Measurements from ENCODE around the gene CAMTA1.
"Not testable (repeated sequence)": the region's sequence is repeated elsewhere in the genome, so short reads cannot be mapped to it uniquely, and the experiment has no call there.

CAMTA1 gene

DNA sequence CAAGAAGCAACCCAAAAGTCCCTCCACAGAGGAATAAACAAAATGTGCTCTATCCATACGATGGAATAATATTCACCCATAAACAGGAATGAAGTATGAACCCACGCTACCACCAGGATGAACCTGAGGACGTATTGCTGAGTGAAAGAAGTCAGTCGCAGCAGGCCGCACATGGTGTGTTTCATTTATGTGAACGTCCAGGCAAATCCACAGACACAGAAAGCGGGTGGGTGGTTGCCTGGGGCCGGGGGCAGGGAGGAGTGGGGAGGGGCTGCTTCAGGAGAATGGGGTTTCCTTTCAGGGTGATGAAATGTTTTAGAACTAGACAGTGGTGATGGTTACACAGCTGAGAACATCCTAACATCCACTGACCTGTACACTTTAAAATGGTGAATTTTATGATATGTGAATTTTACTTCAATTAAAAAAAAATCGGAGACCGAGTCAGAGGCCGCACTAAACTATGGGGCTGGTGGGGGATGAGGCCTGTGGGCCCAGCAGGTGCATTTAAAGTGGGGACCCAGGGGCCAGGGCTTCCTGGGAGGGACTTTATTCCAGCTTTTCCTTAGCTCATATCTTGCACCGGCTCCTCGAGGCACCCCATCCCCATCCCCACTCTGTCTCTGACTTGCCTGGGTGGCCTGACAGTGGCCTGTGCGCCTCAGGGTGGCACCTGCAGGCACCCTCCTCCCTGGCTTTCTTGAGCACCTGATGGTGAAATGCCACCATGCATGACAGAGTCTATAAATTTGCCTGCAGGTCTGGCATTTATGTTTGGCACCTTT is 593.3 kb downstream of the CAMTA1 start:
- peak overlapping the region; percentile 51 for H3K27ac ChIP-seq (ENCODE audit: poor library complexity, severe bottlenecking)
- no peaks in the 10 kb centered on the region for H3K36me3 ChIP-seq (ENCODE audit: low read depth)
- ATAC-seq (ENCODE audit: low read depth) (no peak), DNase-seq (ENCODE audit: low spot score) (no peak)
- no peaks in the 10 kb centered on the region for H3K9me3 ChIP-seq (ENCODE audit: severe bottlenecking)
- H3K4me1 ChIP-seq (ENCODE audit: insufficient read depth, poor library complexity, severe bottlenecking): peaks cover 10% of the 10 kb centered on the region
- TF ChIP-seq, protein P1, sequence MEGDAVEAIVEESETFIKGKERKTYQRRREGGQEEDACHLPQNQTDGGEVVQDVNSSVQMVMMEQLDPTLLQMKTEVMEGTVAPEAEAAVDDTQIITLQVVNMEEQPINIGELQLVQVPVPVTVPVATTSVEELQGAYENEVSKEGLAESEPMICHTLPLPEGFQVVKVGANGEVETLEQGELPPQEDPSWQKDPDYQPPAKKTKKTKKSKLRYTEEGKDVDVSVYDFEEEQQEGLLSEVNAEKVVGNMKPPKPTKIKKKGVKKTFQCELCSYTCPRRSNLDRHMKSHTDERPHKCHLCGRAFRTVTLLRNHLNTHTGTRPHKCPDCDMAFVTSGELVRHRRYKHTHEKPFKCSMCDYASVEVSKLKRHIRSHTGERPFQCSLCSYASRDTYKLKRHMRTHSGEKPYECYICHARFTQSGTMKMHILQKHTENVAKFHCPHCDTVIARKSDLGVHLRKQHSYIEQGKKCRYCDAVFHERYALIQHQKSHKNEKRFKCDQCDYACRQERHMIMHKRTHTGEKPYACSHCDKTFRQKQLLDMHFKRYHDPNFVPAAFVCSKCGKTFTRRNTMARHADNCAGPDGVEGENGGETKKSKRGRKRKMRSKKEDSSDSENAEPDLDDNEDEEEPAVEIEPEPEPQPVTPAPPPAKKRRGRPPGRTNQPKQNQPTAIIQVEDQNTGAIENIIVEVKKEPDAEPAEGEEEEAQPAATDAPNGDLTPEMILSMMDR (IDR thresholded peaks at IDR 0.05; ENCODE audit: poor library complexity, severe bottlenecking): no peak
- H3K4me3 ChIP-seq (ENCODE audit: severe bottlenecking): no peak overlapping the region
- H3K27me3 ChIP-seq (ENCODE audit: insufficient read depth, poor library complexity, severe bottlenecking): no peaks in the 10 kb centered on the region

DNA sequence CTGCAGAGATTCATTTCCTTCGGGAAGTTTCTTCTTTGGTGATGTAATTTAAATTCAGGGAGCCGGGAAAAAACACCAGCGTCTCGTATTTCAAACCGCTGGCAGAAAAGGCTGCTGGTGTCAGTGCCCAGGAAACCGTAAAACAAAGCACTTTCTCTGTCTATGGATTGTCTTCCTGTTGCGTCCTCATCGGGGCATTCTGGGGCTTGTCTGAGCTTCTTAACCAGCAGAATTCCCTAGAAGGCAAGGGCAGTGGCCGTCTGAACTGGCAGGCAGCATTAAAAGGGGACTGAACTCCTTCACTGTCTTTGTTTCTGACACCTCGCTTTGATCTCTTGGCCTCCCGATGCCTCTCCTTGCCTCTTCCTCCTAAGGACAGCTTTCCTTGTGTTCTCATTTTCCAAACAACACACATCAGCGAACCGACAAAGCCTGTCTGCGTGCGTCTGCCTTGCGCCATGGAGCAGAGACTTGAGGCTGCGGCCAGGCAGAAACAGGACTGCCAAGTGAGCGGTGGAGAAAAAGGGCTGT is 594.3 kb downstream of the CAMTA1 start:
- peak overlapping the region; percentile 51 for H3K27ac ChIP-seq (ENCODE audit: poor library complexity, severe bottlenecking)
- H3K9me3 ChIP-seq (ENCODE audit: severe bottlenecking): no peaks in the 10 kb centered on the region
- H3K4me1 ChIP-seq (ENCODE audit: insufficient read depth, poor library complexity, severe bottlenecking): peaks cover 10% of the 10 kb centered on the region
- no peaks in the 10 kb centered on the region for H3K27me3 ChIP-seq (ENCODE audit: insufficient read depth, poor library complexity, severe bottlenecking)
- H3K4me3 ChIP-seq (ENCODE audit: severe bottlenecking): no peak overlapping the region
- no peaks in the 10 kb centered on the region for H3K36me3 ChIP-seq (ENCODE audit: low read depth)
- ATAC-seq (ENCODE audit: low read depth) (peak; percentile 93), DNase-seq (ENCODE audit: low spot score) (no peak)
- TF ChIP-seq, protein P1 (IDR thresholded peaks at IDR 0.05; ENCODE audit: poor library complexity, severe bottlenecking): no peak

DNA sequence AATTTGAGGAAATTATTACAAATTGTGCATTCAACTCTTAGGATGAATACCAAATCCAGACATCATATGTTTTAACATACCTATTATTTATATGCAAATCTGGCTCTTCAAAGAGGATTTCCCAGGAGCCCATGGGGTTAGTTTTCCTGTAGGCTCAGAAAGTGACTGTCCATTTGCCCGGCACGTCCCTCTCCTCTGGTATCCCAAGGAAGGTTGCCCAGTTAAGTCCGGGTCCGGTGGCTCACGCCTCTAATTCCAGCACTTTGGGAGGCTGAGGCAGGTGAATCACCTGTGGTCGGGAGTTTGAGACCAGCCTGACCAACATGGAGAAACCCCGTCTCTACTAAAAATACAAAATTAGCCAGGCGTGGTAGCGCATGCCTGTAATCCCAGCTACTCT is 594.8 kb downstream of the CAMTA1 start:
- not testable (repeated sequence) for H3K9me3 ChIP-seq (ENCODE audit: severe bottlenecking); DNase-seq (ENCODE audit: low spot score); ATAC-seq (ENCODE audit: low read depth); H3K36me3 ChIP-seq (ENCODE audit: low read depth); H3K4me3 ChIP-seq (ENCODE audit: severe bottlenecking); H3K27me3 ChIP-seq (ENCODE audit: insufficient read depth, poor library complexity, severe bottlenecking); H3K4me1 ChIP-seq (ENCODE audit: insufficient read depth, poor library complexity, severe bottlenecking)
- peak overlapping the region; percentile 51 for H3K27ac ChIP-seq (ENCODE audit: poor library complexity, severe bottlenecking)

DNA sequence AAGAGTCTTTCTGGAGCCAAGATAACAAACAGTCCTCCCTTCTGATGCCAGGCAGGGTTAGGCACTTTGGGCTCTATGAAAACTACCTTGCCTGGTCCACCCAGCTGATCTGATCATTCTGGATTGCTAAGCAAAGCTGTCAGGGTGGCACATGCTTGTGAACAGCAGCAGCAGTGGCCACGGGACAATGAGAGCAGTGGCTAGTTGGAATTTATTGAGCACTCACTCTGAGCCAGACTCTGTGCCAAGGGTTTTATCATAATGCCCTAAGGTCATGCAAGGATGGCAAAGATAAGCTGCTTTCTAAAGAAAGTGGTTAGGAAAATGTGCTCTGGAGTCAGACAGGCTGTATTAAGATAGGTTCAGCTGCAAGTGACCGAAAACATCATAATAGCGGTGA is 595.5 kb downstream of the CAMTA1 start:
- ATAC-seq (ENCODE audit: low read depth) (no peak), DNase-seq (ENCODE audit: low spot score) (no peak)
- no peaks in the 10 kb centered on the region for H3K27me3 ChIP-seq (ENCODE audit: insufficient read depth, poor library complexity, severe bottlenecking)
- H3K4me3 ChIP-seq (ENCODE audit: severe bottlenecking): no peak overlapping the region
- no peaks in the 10 kb centered on the region for H3K9me3 ChIP-seq (ENCODE audit: severe bottlenecking)
- TF ChIP-seq, protein P1 (IDR thresholded peaks at IDR 0.05; ENCODE audit: poor library complexity, severe bottlenecking): no peak
- no peak overlapping the region for H3K27ac ChIP-seq (ENCODE audit: poor library complexity, severe bottlenecking)
- peaks cover 10% of the 10 kb centered on the region for H3K4me1 ChIP-seq (ENCODE audit: insufficient read depth, poor library complexity, severe bottlenecking)
- H3K36me3 ChIP-seq (ENCODE audit: low read depth): no peaks in the 10 kb centered on the region

DNA sequence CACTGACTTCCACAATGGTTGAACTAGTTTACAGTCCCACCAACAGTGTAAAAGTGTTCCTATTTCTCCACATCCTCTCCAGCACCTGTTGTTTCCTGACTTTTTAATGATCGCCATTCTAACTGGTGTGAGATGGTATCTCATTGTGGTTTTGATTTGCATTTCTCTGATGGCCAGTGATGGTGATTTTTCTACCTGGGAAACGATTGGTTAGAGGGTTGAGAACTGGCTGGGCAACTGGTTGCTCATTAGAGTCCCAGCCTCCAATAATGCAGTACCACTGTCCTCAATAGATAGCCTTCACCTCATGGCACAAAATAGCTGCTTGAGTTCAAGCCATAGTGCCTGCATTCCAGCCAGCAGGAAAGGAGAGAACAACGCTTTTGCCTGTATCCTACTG is 596.5 kb downstream of the CAMTA1 start:
- H3K27ac ChIP-seq (ENCODE audit: poor library complexity, severe bottlenecking); H3K27me3 ChIP-seq (ENCODE audit: insufficient read depth, poor library complexity, severe bottlenecking); DNase-seq (ENCODE audit: low spot score); ATAC-seq (ENCODE audit: low read depth); H3K9me3 ChIP-seq (ENCODE audit: severe bottlenecking); H3K4me3 ChIP-seq (ENCODE audit: severe bottlenecking); H3K36me3 ChIP-seq (ENCODE audit: low read depth); H3K4me1 ChIP-seq (ENCODE audit: insufficient read depth, poor library complexity, severe bottlenecking): not testable (repeated sequence)

DNA sequence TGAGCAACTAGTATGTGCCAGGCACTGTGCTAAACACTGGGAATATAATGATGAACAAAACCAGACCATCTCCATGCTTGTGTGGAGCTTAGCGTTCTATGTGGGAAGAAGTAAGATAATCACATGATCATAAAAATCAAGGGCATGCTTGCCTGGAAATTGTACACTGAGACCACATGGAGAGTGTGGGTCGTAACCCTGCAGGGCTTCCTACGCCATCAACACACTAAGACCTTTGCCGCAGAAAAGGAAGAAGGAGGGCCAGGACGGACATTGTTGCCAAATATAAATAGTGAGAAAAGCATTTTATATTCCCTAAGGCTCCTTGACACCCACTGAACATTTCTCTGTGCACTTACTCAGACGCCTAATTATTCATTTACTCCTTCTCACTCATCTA is 597.7 kb downstream of the CAMTA1 start:
- ATAC-seq (ENCODE audit: low read depth): no peak

More for the DNA sequence above, 597.7 kb downstream of the CAMTA1 start:
- H3K27me3 ChIP-seq (ENCODE audit: insufficient read depth, poor library complexity, severe bottlenecking): no peaks in the 10 kb centered on the region
- no peaks in the 10 kb centered on the region for H3K9me3 ChIP-seq (ENCODE audit: severe bottlenecking)
- peaks cover 13% of the 10 kb centered on the region for H3K4me1 ChIP-seq (ENCODE audit: insufficient read depth, poor library complexity, severe bottlenecking)
- no peak overlapping the region for H3K27ac ChIP-seq (ENCODE audit: poor library complexity, severe bottlenecking)
- no peak overlapping the region for H3K4me3 ChIP-seq (ENCODE audit: severe bottlenecking)
- no peak for DNase-seq (ENCODE audit: low spot score)
- H3K36me3 ChIP-seq (ENCODE audit: low read depth): no peaks in the 10 kb centered on the region
- TF ChIP-seq, protein P1 (IDR thresholded peaks at IDR 0.05; ENCODE audit: poor library complexity, severe bottlenecking): no peak

All from RWPE2 (cell line).